Measurements from ENCODE around the gene RUSC1. TPM values are rescaled to one million over a fixed set of nuclear protein-coding genes. Genes with fewer than 3 reads are reported as not detected.
A peak's percentile ranks its signal among the peaks of the same experiment; 100 is the strongest.

RUSC1 gene, protein sequence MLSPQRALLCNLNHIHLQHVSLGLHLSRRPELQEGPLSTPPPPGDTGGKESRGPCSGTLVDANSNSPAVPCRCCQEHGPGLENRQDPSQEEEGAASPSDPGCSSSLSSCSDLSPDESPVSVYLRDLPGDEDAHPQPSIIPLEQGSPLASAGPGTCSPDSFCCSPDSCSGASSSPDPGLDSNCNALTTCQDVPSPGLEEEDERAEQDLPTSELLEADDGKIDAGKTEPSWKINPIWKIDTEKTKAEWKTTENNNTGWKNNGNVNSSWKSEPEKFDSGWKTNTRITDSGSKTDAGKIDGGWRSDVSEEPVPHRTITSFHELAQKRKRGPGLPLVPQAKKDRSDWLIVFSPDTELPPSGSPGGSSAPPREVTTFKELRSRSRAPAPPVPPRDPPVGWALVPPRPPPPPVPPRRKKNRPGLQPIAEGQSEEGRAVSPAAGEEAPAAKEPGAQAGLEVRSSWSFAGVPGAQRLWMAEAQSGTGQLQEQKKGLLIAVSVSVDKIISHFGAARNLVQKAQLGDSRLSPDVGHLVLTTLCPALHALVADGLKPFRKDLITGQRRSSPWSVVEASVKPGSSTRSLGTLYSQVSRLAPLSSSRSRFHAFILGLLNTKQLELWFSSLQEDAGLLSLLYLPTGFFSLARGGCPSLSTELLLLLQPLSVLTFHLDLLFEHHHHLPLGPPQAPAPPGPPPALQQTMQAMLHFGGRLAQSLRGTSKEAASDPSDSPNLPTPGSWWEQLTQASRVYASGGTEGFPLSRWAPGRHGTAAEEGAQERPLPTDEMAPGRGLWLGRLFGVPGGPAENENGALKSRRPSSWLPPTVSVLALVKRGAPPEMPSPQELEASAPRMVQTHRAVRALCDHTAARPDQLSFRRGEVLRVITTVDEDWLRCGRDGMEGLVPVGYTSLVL
- total RNA-seq = 38.1 and 38.3 TPM in 2 replicates

GRCh38 chr1:155320661-155321617, at the start of gene RUSC1:
RUSC1 (plus strand) TSS chr1:155320894; CDS start chr1:155321774, 880 bp downstream.
- Histone ChIP-seq H3K36me3 (ENCODE audit: control insufficient read depth, insufficient read depth, low read length) (peaks cover 4% of the 10 kb centered on the region), H3K27me3 (ENCODE audit: control insufficient read depth, insufficient read depth, low read length) (no peaks in the 10 kb centered on the region), H3K4me3 (ENCODE audit: low read depth, low read length) (peak within 1 kb of the TSS; percentile 42)
- no peak for DNase-seq (ENCODE audit: low read depth)
- no peak for TF ChIP-seq CTCF (IDR thresholded peaks at IDR 0.05; ENCODE audit: insufficient read depth, low read length, poor library complexity, severe bottlenecking)

DNA sequence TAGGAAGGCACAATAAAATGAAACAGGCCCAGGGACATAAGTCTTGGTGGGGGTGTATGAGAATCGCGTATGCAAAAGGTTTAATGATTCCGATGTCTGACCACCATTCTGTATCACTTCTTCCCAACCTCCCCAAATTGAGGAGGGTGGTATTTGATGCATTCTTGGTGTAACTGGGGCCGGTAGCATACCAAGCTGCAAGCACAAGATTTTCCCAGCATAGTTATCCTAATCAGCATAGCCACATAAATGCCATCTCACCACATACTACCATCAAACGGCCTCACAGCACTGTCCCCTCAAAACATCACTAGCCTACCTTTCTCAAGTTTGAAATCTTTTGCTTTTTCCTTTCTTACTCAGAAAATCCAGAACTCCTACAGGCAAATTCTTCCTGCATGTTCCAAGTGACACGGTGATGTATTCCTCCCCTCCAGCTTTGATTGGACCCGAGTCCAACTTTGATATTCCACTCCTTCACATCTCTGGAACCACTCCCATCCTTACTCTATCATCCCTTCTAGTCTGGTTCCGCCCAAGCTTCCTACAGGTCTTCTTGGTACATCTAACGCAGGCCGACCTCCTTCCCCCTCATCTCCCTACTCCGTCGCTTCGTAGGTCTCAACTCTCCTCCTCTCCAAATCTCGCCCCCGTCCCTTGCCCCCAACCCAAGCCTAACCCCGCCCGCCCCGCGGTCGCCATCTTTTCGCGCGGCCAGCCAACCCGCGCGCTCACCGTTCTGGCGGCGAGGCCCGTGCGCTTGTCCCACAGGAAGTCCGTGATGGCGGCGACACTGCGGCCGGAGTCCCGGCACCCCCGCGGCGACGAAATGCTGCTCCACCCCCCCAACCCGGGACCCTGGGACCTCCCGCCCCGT, 48.0 kb upstream of the RUSC1 start:
- Histone ChIP-seq H3K36me3 (ENCODE audit: control insufficient read depth, insufficient read depth, low read length) (peaks cover 9% of the 10 kb centered on the region), H3K4me3 (ENCODE audit: low read depth, low read length) (peak overlapping the region; percentile 72), H3K27me3 (ENCODE audit: control insufficient read depth, insufficient read depth, low read length) (no peaks in the 10 kb centered on the region)
- DNase-seq (ENCODE audit: low read depth) = no peak
- TF ChIP-seq CTCF (IDR thresholded peaks at IDR 0.05; ENCODE audit: insufficient read depth, low read length, poor library complexity, severe bottlenecking) = no peak

- Histone ChIP-seq H3K36me3 (ENCODE audit: control insufficient read depth, insufficient read depth, low read length) (peaks cover 4% of the 10 kb centered on the region), H3K27me3 (ENCODE audit: control insufficient read depth, insufficient read depth, low read length) (no peaks in the 10 kb centered on the region), H3K4me3 (ENCODE audit: low read depth, low read length) (peak within 1 kb of the TSS; percentile 72)
- TF ChIP-seq CTCF (IDR thresholded peaks at IDR 0.05; ENCODE audit: insufficient read depth, low read length, poor library complexity, severe bottlenecking) = no peak
- DNase-seq (ENCODE audit: low read depth) = peak; percentile 76
Observed at GRCh38 chr1:155273343-155274245, 47.1 kb upstream of the RUSC1 start, which contains the start of gene CLK2. CLK2 (minus strand) TSS chr1:155273504; CDS start chr1:155270977, 2,527 bp downstream.

GRCh38 chr1:155277070-155277901, 43.4 kb upstream of the RUSC1 start, which contains the start of gene HCN3:
HCN3 (plus strand) TSS chr1:155277463; CDS start chr1:155277591, 128 bp downstream.
- peak; percentile 34 for TF ChIP-seq CTCF (IDR thresholded peaks at IDR 0.05; ENCODE audit: insufficient read depth, low read length, poor library complexity, severe bottlenecking)
- Histone ChIP-seq H3K27me3 (ENCODE audit: control insufficient read depth, insufficient read depth, low read length) (no peaks in the 10 kb centered on the region), H3K36me3 (ENCODE audit: control insufficient read depth, insufficient read depth, low read length) (no peaks in the 10 kb centered on the region), H3K4me3 (ENCODE audit: low read depth, low read length) (peak within 1 kb of the TSS; percentile 70)
- peak; percentile 75 for DNase-seq (ENCODE audit: low read depth)

All from kidney epithelial cell (primary cell).